Measurements from ENCODE around the gene TFF1.
A peak's percentile ranks its signal among the peaks of the same experiment; 100 is the strongest.

TFF1 gene

GRCh38 chr21:42360317-42360716 lies 6.0 kb downstream of the TFF1 start:
- DNase-seq: peak; percentile 61

GRCh38 chr21:42358937-42359336 lies 7.4 kb downstream of the TFF1 start:
- no peak for DNase-seq

DNA sequence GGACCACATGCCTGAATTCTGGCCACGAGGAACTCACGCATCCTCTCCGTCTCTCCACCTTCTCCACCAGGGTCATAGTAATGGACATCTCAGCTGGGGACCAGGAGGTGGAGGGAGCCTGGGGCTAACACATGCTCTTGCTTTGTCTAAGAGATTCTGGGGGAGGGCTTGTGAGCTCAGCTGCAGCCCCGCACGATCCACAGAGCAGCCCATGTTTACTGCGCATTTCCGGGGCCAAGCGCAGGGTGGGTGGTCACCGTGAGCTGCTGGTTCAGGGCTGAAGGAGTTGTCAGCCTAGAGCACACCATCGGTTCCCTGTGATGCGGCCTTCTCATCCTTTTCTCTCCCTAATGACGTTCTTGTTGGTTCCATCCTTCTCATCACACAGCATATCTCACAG lies 8.1 kb downstream of the TFF1 start:
- no peak for DNase-seq

DNA sequence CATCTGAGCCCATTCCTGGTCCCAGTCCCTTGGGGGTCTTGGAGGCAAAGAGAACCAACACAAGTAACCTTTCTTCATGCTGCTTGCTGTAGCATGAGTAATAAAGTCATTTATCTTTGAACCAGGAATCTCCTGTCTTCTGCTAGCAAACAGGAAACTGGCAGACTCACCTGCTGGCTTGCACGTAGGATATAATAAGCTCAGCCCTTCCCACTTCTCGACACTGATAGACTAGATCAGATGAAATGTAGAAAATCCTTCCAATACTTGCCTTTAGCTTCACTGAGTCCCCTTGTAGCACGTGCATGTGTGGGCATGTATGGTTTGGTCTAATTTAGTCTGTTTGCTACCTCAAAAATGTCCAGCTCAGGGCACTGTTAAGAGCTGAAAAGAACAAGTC lies 9.0 kb downstream of the TFF1 start:
- DNase-seq: no peak

- DNase-seq: no peak
Observed at GRCh38 chr21:42356650-42357049, 9.7 kb downstream of the TFF1 start.

- no peak for DNase-seq
Observed at GRCh38 chr21:42356046-42356445, 10.3 kb downstream of the TFF1 start.

- no peak for DNase-seq
Observed at GRCh38 chr21:42353623-42354022, 12.7 kb downstream of the TFF1 start.

GRCh38 chr21:42352441-42353095 lies 13.8 kb downstream of the TFF1 start:
- no peak for DNase-seq

DNA sequence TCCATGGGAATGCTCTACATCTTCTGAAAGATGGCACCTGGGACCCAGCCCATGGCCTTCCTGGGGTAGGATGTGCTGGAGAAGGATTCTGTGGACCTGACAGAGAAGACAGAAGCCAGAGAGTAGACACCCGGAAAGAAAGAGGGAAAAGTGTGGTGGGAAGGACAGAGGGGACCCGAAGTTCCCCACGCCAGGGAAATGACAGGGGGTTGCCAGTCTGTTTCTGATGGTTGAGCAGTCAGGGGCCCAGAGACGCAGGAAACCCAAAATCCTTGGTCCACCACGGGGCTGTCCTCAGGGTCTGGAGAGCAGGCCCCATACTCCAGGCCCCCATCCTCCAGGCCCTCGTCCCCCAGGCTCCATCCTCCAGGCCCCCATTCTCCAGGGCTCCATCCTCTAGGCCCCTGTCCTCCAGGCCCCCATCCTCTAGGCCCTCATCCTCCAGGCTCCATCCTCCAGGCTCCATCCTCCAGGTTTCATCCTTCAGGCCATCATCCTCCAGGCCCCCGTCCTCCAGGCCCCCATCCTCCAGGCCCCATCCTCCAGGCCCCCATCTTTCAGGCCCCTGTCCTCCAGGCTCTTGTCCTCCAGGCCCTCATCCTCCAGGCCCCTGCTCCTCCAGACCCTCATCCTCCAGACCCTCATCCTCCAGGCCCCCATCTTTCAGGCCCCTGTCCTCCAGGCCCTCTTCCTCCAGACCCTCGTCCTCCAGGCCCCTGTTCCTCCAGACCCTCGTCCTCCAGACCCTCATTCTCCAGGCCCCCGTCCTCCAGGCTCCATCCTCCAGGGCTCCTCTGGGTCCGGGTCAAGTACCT lies 14.5 kb downstream of the TFF1 start:
- no peak for DNase-seq

GRCh38 chr21:42350927-42351426 lies 15.4 kb downstream of the TFF1 start, which contains the start of gene TFF2:
TFF2 (minus strand) TSS chr21:42350994; CDS start chr21:42350957, 37 bp downstream.
- peak; percentile 14 for DNase-seq

DNA sequence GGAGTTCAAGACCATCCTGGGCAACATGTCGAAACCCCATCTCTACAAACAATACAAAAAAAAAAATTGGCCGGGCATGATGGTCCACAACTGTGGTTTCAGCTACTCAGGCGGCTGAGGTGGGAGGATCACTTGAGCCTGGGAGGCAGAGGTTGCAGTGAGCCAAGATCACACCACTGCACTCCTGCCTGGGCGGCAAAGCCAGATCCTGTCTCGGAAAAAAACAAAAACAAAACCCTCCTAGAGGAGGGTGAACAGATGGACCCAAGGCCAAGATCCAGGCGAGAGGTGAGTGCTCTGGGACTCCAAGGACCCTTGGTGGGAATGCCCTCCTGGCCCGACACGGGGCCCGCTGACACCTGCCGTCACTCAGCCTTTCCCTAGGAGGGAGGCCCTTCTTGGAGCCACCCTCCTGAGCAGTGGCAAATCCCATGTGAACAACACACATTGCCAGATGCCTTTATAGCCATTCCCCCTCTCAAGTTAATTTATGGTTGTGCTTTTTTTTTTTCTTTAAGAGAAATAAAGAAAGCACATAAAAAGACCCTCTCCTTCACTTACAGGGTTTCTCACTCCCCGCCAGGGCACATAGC lies 15.9 kb downstream of the TFF1 start:
- peak; percentile 6 for DNase-seq

GRCh38 chr21:42349420-42350317 lies 16.7 kb downstream of the TFF1 start:
- peak; percentile 12 for DNase-seq

- DNase-seq: peak; percentile 8
Observed at GRCh38 chr21:42348762-42349161, 17.6 kb downstream of the TFF1 start.

DNA sequence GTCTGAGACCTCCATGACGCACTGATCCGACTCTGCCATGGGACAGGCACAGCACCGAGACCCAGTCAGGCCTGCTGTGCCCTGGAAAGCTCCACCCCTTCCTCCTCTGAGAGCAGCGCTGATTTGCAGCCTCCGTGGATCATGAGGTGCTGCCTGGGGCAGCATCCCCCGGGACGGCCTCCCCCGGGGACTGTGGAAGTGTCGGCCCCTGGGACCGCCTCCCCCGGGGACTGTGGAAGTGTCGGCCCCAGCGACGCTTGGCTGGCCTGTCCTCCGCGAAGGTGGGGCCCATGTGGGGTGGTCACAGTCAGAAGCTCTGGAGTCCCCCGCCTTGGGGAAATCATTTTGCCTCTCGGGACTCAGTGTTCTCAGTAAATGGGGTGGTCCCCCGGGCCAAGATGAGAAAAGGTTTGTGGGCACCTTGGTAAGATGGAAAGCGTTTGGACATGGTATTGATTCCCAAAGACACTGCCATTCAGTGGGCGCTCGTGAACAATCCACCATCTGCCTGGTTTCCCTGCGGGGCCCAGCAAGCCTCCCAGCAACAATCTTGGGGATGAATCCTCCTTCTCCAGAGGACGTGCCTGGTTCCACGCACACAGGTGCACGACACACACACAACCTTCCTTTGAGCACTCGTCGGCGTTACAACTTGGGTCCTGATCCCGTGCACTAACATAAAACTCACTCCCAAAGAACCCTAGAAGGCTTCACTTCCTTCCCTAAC lies 18.6 kb downstream of the TFF1 start:
- DNase-seq: peak; percentile 16

- peak; percentile 10 for DNase-seq
Observed at GRCh38 chr21:42346866-42347600, 19.3 kb downstream of the TFF1 start.

GRCh38 chr21:42346441-42346840 lies 19.9 kb downstream of the TFF1 start:
- peak; percentile 8 for DNase-seq

GRCh38 chr21:42344631-42345030 lies 21.7 kb downstream of the TFF1 start:
- DNase-seq: no peak

- DNase-seq: peak; percentile 5
Observed at GRCh38 chr21:42343963-42344510, 22.3 kb downstream of the TFF1 start.

DNA sequence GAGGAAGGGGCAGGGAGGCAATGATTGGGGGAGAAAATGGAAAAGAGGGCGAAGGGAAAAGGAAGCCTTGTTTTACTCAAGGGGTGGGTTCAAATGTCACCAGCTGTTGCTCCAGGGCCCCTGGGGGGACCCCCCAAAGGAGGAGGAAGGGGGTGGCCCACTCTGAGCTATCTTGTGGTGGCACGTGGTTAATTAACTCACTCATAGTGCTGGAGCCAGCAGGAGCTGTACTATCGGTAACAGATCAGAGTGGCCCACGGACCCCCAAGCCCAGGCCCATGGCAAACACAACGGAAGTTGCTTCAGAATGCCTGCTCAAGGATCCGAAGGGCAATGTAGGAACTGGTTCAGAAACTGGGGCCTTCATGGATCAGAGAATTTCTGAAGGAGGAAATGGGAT lies 22.8 kb downstream of the TFF1 start:
- peak; percentile 17 for DNase-seq

DNA sequence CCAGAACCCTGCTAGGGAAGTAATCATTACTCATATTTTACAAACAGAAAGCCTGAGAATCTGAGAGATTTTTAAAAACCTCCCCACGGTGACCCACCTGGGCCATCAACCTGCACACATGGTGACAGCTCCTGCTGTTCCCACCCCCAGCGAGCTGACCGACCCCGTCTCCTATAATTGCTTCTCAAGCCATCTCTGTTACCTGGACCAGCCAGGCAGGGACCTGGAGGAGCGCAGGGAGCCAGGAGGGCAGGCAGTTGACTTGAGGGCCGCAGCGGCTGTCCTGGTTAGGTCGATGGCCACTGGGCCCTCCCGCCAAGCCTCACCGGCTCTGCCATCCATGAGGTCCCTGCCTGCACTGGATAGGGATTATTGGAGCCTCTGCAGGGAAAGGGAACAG lies 23.2 kb downstream of the TFF1 start:
- DNase-seq: peak; percentile 2
